Measurements from ENCODE around the gene VIPR2.
"Not testable (repeated sequence)": the region's sequence is repeated elsewhere in the genome, so short reads cannot be mapped to it uniquely, and the experiment has no call there.

The VIPR2 gene

DNA sequence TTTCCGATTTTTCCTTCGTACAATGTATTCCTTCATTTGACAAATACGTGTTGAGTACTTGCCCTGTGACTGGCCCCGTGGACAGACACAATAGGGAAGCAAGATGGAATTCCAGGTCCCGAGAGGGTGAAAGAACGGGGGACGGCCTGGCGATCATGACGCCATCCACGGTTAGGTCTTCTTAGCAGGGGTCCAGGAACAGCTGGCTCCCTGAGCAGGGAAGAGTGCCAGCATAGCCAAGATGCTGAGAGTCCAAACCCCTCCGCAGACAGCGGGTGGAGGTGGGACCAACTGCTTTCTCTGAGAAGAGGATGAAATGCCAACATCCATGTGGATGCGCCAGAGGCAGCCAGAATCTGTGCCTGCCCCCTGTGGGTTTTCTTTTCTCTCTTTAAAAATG is 144.6 kb downstream of the VIPR2 start:
- no peak overlapping the region for H2BK120ac ChIP-seq (ENCODE audit: insufficient read depth, low read length, poor library complexity)
- no peak overlapping the region for H4K91ac ChIP-seq (ENCODE audit: low read depth, low read length)
- H3K9ac ChIP-seq (ENCODE audit: low read length): no peak overlapping the region
- H3K36me3 ChIP-seq (ENCODE audit: control insufficient read depth in 1 of 2, insufficient read depth in 2 of 2, low read length in 2 of 2): no peaks in the 10 kb centered on the region
- H3K4ac ChIP-seq (ENCODE audit: low read depth, low read length): no peak overlapping the region
- no peak overlapping the region for H3K27ac ChIP-seq (ENCODE audit: low read depth, low read length)
- no peak overlapping the region for H2BK12ac ChIP-seq (ENCODE audit: low read length)
- H2BK5ac ChIP-seq (ENCODE audit: low read depth, low read length, poor library complexity): no peak overlapping the region
- H4K12ac ChIP-seq (ENCODE audit: low read depth, low read length): no peak overlapping the region
- H3K4me1 ChIP-seq (ENCODE audit: control insufficient read depth in 1 of 2, insufficient read depth in 2 of 2, low read length in 2 of 2): no peaks in the 10 kb centered on the region
- H3K4me3 ChIP-seq (ENCODE audit: low read depth, low read length): no peak overlapping the region
- H2AFZ ChIP-seq (ENCODE audit: insufficient read depth, low read length, poor library complexity): no peak overlapping the region
- H3K4me2 ChIP-seq (ENCODE audit: low read length): no peak overlapping the region
- H3K9me3 ChIP-seq (ENCODE audit: insufficient read depth, low read depth, low read length): peaks cover 14% of the 10 kb centered on the region
- no peak overlapping the region for H3K18ac ChIP-seq (ENCODE audit: low read length)
- no peak overlapping the region for H3K14ac ChIP-seq (ENCODE audit: low read length)
- H3K79me2 ChIP-seq (ENCODE audit: control insufficient read depth, insufficient read depth, low read length, poor library complexity): no peaks in the 10 kb centered on the region
- no peak overlapping the region for H3K23ac ChIP-seq (ENCODE audit: low read length)
- no CpG with 5 or more reads among the region's 13 CpGs for WGBS (ENCODE audit: extremely low coverage, insufficient coverage, insufficient read length)
- no peak overlapping the region for H4K8ac ChIP-seq (ENCODE audit: low read depth, low read length)
- no peaks in the 10 kb centered on the region for H3K79me1 ChIP-seq (ENCODE audit: low read length)
- H2AK5ac ChIP-seq (ENCODE audit: low read length): no peak overlapping the region
- DNase-seq: no peak
- peaks cover 3% of the 10 kb centered on the region for H3K27me3 ChIP-seq (ENCODE audit: insufficient read depth, low read length)

DNA sequence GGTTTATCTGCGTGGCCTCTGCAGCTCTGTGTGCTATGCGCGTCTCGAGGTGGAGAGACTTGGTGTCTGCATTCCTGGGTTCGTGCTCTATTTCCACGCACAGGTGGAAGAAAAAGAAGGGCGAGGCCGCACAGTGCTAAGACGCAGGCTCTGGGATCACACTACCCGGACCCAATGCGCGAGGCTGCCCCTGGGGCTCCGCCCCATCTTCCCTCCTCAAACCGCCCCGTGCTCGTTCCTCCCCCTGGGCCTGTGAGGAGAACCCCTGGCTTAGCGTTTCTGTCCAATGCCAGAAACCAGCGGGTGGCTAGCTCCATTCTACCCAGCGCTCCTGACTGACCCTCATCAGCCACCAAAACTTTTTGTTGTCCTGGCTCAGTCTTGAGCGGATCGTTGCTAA is 145.2 kb downstream of the VIPR2 start:
- WGBS (ENCODE audit: extremely low coverage, insufficient coverage, insufficient read length): no CpG with 5 or more reads among the region's 21 CpGs
- no peak overlapping the region for H4K91ac ChIP-seq (ENCODE audit: low read depth, low read length)
- peaks cover 3% of the 10 kb centered on the region for H3K27me3 ChIP-seq (ENCODE audit: insufficient read depth, low read length)

DNA sequence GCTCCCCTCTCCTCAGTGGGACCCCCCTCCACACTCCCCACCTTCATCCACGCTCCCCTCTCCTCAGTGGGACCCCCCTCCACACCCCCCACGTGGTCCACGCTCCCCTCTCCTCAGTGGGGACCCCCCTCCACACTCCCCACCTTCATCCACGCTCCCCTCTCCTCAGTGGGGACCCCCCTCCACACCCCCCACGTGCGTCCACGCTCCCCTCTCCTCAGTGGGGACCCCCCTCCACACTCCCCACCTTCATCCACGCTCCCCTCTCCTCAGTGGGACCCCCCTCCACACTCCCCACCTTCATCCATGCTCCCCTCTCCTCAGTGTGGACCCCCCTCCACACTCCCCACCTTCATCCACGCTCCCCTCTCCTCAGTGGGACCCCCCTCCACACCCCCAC is 146.4 kb downstream of the VIPR2 start:
- not testable (repeated sequence) for H3K4me3 ChIP-seq (ENCODE audit: low read depth, low read length); H3K9ac ChIP-seq (ENCODE audit: low read length); DNase-seq; H3K18ac ChIP-seq (ENCODE audit: low read length); H2BK120ac ChIP-seq (ENCODE audit: insufficient read depth, low read length, poor library complexity); H2BK5ac ChIP-seq (ENCODE audit: low read depth, low read length, poor library complexity); H2AK5ac ChIP-seq (ENCODE audit: low read length); H3K36me3 ChIP-seq (ENCODE audit: control insufficient read depth in 1 of 2, insufficient read depth in 2 of 2, low read length in 2 of 2); H3K27me3 ChIP-seq (ENCODE audit: insufficient read depth, low read length); H2BK12ac ChIP-seq (ENCODE audit: low read length); H4K12ac ChIP-seq (ENCODE audit: low read depth, low read length); H3K27ac ChIP-seq (ENCODE audit: low read depth, low read length); H3K79me2 ChIP-seq (ENCODE audit: control insufficient read depth, insufficient read depth, low read length, poor library complexity); H4K8ac ChIP-seq (ENCODE audit: low read depth, low read length); H3K4ac ChIP-seq (ENCODE audit: low read depth, low read length); H3K4me2 ChIP-seq (ENCODE audit: low read length); H4K91ac ChIP-seq (ENCODE audit: low read depth, low read length); H2AFZ ChIP-seq (ENCODE audit: insufficient read depth, low read length, poor library complexity); H3K79me1 ChIP-seq (ENCODE audit: low read length); H3K23ac ChIP-seq (ENCODE audit: low read length); H3K4me1 ChIP-seq (ENCODE audit: control insufficient read depth in 1 of 2, insufficient read depth in 2 of 2, low read length in 2 of 2); H3K14ac ChIP-seq (ENCODE audit: low read length)
- WGBS (ENCODE audit: extremely low coverage, insufficient coverage, insufficient read length): no CpG with 5 or more reads among the region's 9 CpGs
- peaks cover 18% of the 10 kb centered on the region for H3K9me3 ChIP-seq (ENCODE audit: insufficient read depth, low read depth, low read length)

More for the DNA sequence above, 145.2 kb downstream of the VIPR2 start:
- Histone ChIP-seq H3K4me3 (ENCODE audit: low read depth, low read length) (no peak overlapping the region), H2AFZ (ENCODE audit: insufficient read depth, low read length, poor library complexity) (no peak overlapping the region), H3K18ac (ENCODE audit: low read length) (no peak overlapping the region), H3K23ac (ENCODE audit: low read length) (no peak overlapping the region), H4K8ac (ENCODE audit: low read depth, low read length) (no peak overlapping the region), H3K36me3 (ENCODE audit: control insufficient read depth in 1 of 2, insufficient read depth in 2 of 2, low read length in 2 of 2) (no peaks in the 10 kb centered on the region), H3K9ac (ENCODE audit: low read length) (no peak overlapping the region), H2BK5ac (ENCODE audit: low read depth, low read length, poor library complexity) (no peak overlapping the region), H3K4me2 (ENCODE audit: low read length) (no peak overlapping the region), H2BK12ac (ENCODE audit: low read length) (no peak overlapping the region), H3K79me1 (ENCODE audit: low read length) (no peaks in the 10 kb centered on the region), H3K79me2 (ENCODE audit: control insufficient read depth, insufficient read depth, low read length, poor library complexity) (no peaks in the 10 kb centered on the region), H3K4me1 (ENCODE audit: control insufficient read depth in 1 of 2, insufficient read depth in 2 of 2, low read length in 2 of 2) (no peaks in the 10 kb centered on the region), H3K27ac (ENCODE audit: low read depth, low read length) (no peak overlapping the region), H4K12ac (ENCODE audit: low read depth, low read length) (no peak overlapping the region), H3K14ac (ENCODE audit: low read length) (no peak overlapping the region), H3K9me3 (ENCODE audit: insufficient read depth, low read depth, low read length) (peaks cover 16% of the 10 kb centered on the region), H2AK5ac (ENCODE audit: low read length) (no peak overlapping the region), H3K4ac (ENCODE audit: low read depth, low read length) (no peak overlapping the region), H2BK120ac (ENCODE audit: insufficient read depth, low read length, poor library complexity) (no peak overlapping the region)
- no peak for DNase-seq

DNA sequence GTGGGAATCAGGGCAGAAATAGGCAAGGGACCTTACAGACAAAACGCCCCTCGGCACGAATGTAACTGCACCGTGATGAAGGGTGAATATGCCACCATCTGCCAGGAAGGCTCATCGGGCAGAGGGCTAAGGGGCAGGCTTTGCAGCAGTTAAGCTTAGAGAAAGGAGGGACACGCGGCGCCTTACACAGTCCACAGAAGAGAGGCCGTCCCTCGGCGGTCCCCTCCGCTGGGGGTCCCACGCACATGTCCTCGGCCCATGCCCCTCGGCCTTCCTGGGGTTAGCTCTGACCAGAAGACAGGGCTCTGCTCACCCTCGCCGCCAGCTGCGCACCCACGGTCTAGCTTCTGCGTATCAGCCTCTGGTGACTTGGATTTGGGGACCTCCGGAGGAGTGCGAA is 147.2 kb downstream of the VIPR2 start:
- peaks cover 19% of the 10 kb centered on the region for H3K9me3 ChIP-seq (ENCODE audit: insufficient read depth, low read depth, low read length)
- no peak overlapping the region for H3K4me3 ChIP-seq (ENCODE audit: low read depth, low read length)
- H3K23ac ChIP-seq (ENCODE audit: low read length): no peak overlapping the region
- H2AFZ ChIP-seq (ENCODE audit: insufficient read depth, low read length, poor library complexity): no peak overlapping the region
- H3K79me1 ChIP-seq (ENCODE audit: low read length): no peaks in the 10 kb centered on the region
- no peaks in the 10 kb centered on the region for H3K36me3 ChIP-seq (ENCODE audit: control insufficient read depth in 1 of 2, insufficient read depth in 2 of 2, low read length in 2 of 2)
- H3K27ac ChIP-seq (ENCODE audit: low read depth, low read length): no peak overlapping the region
- DNase-seq: no peak
- H3K9ac ChIP-seq (ENCODE audit: low read length): no peak overlapping the region
- H3K4ac ChIP-seq (ENCODE audit: low read depth, low read length): no peak overlapping the region
- H2BK12ac ChIP-seq (ENCODE audit: low read length): no peak overlapping the region
- H4K12ac ChIP-seq (ENCODE audit: low read depth, low read length): no peak overlapping the region
- H3K18ac ChIP-seq (ENCODE audit: low read length): no peak overlapping the region
- H3K79me2 ChIP-seq (ENCODE audit: control insufficient read depth, insufficient read depth, low read length, poor library complexity): no peaks in the 10 kb centered on the region
- H3K4me2 ChIP-seq (ENCODE audit: low read length): no peak overlapping the region
- no peak overlapping the region for H2BK5ac ChIP-seq (ENCODE audit: low read depth, low read length, poor library complexity)
- whole genome bisulfite sequencing (ENCODE audit: extremely low coverage, insufficient coverage, insufficient read length): no CpG with 5 or more reads among the region's 22 CpGs
- no peak overlapping the region for H3K14ac ChIP-seq (ENCODE audit: low read length)
- no peak overlapping the region for H4K91ac ChIP-seq (ENCODE audit: low read depth, low read length)
- no peak overlapping the region for H2AK5ac ChIP-seq (ENCODE audit: low read length)
- H3K4me1 ChIP-seq (ENCODE audit: control insufficient read depth in 1 of 2, insufficient read depth in 2 of 2, low read length in 2 of 2): no peaks in the 10 kb centered on the region
- H4K8ac ChIP-seq (ENCODE audit: low read depth, low read length): no peak overlapping the region
- H3K27me3 ChIP-seq (ENCODE audit: insufficient read depth, low read length): peaks cover 14% of the 10 kb centered on the region
- H2BK120ac ChIP-seq (ENCODE audit: insufficient read depth, low read length, poor library complexity): no peak overlapping the region

Data from trophoblast cell (in vitro differentiated cells and primary cell).